ENCODE results near the gene RNF166.

GRCh38 chr16:88713054-88713453 is 6.8 kb upstream of the RNF166 start:
- no peak for TF ChIP-seq CTCF (IDR thresholded peaks at IDR 0.05)
- no peak for TF ChIP-seq POLR2A (IDR thresholded peaks at IDR 0.05)
- no peak for TF ChIP-seq POLR2AphosphoS5 (IDR thresholded peaks at IDR 0.05)

Data from prostate gland (tissue), 2 donors.